Measurements from ENCODE around the gene LRIT1. TPM values are rescaled to one million over a fixed set of nuclear protein-coding genes. Genes with fewer than 3 reads are reported as not detected.

Gene LRIT1
- polyA plus RNA-seq, 2 of the 4 experiments (the other 2 are of a cell fraction), result not detected

DNA sequence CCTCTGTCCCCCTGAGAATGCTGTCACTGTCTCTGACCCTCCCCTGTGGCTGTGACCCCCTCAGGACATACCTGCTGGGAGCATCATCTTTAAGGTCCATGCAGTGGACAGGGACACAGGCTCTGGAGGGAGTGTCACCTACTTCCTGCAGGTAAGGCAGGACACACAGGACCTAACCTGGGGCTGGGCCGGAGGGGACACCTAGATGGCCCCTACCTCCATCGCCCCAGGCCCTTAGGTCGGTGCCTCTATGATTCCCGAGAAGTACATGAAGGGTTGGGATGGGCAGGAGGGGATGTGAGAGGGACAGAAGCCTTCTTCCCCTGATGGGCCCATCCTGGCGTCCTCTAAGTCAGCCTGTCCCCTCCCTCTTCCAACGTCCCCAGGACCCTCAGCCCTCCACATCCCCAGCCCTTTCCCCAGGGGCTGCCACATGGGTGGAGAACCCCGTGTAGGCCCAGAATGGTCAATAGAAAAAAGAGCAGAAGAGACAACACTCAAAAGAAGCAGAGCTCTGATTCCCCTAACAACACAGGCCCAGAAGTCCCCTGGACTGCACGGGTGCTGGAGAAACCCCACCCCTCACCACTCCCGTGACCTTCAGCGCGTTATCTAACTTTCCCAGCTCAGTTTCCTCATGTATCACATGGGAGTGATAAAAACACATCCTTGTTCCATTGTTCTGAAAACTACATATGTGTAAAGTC, 40.7 kb downstream of the LRIT1 start (continued):
- TF ChIP-seq POLR2AphosphoS2 (conservative IDR thresholded peaks at IDR 0.05; ENCODE audit: low read length), result no peak

- DNase-seq (ENCODE audit: low read depth in 1 of 2, low spot score in 1 of 2) (no peak), ATAC-seq (no peak), FAIRE-seq (no peak)
- H3K4me2 ChIP-seq, result no peak overlapping the region
- H3K9me3 ChIP-seq, result no peaks in the 10 kb centered on the region
- H3K4me3 ChIP-seq, result no peak overlapping the region
- H3K27ac ChIP-seq, result no peak overlapping the region
- CTCF ChIA-PET, result interaction anchor here (0.8 kb wide), 1 partner anchor 17 kb away, joined by 3 read pairs; no protein-coding TSS in a partner anchor
- 51% methylated on average over 7 of the region's 7 CpGs for WGBS (ENCODE audit: missing lambda C conversion rate)
- H3K4me1 ChIP-seq, result peaks cover 4% of the 10 kb centered on the region; the same call in 1 of the 3 replicates
- no peak for TF ChIP-seq JUNB (IDR thresholded peaks at IDR 0.05)
- TF ChIP-seq, protein P1, sequence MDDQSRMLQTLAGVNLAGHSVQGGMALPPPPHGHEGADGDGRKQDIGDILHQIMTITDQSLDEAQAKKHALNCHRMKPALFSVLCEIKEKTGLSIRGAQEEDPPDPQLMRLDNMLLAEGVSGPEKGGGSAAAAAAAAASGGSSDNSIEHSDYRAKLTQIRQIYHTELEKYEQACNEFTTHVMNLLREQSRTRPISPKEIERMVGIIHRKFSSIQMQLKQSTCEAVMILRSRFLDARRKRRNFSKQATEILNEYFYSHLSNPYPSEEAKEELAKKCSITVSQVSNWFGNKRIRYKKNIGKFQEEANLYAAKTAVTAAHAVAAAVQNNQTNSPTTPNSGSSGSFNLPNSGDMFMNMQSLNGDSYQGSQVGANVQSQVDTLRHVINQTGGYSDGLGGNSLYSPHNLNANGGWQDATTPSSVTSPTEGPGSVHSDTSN (IDR thresholded peaks at IDR 0.05), result no peak
- no peak for TF ChIP-seq EHMT2 (IDR thresholded peaks at IDR 0.05; ENCODE audit: low read depth)
- no peak for TF ChIP-seq NR3C1 (IDR thresholded peaks at IDR 0.05)
- TF ChIP-seq ZFP36 (IDR thresholded peaks at IDR 0.05; ENCODE audit: borderline replicate concordance, partially characterized antibody), result no peak
- no peak for TF ChIP-seq JUN (IDR thresholded peaks at IDR 0.05)
- no peak for TF ChIP-seq RFX5 (IDR thresholded peaks at IDR 0.05)
- TF ChIP-seq CEBPB (IDR thresholded peaks at IDR 0.05), result no peak
- TF ChIP-seq, protein P2, sequence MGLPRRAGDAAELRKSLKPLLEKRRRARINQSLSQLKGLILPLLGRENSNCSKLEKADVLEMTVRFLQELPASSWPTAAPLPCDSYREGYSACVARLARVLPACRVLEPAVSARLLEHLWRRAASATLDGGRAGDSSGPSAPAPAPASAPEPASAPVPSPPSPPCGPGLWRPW (IDR thresholded peaks at IDR 0.05), result no peak
- no peak for TF ChIP-seq HOXB5 (CRISPR knock-in tag; IDR thresholded peaks at IDR 0.05)
- TF ChIP-seq RCOR1 (IDR thresholded peaks at IDR 0.05; ENCODE audit: low read depth, low read length), result no peak
- TF ChIP-seq BHLHE40 (IDR thresholded peaks at IDR 0.05; ENCODE audit: low read depth, low read length), result no peak
- TF ChIP-seq MAZ (IDR thresholded peaks at IDR 0.05; ENCODE audit: borderline replicate concordance, low read depth, low read length), result no peak
- no peak for TF ChIP-seq GATA3 (IDR thresholded peaks at IDR 0.05; ENCODE audit: borderline replicate concordance)
- no peak for TF ChIP-seq RARB (CRISPR knock-in tag; IDR thresholded peaks at IDR 0.05)
- TF ChIP-seq, protein P3, sequence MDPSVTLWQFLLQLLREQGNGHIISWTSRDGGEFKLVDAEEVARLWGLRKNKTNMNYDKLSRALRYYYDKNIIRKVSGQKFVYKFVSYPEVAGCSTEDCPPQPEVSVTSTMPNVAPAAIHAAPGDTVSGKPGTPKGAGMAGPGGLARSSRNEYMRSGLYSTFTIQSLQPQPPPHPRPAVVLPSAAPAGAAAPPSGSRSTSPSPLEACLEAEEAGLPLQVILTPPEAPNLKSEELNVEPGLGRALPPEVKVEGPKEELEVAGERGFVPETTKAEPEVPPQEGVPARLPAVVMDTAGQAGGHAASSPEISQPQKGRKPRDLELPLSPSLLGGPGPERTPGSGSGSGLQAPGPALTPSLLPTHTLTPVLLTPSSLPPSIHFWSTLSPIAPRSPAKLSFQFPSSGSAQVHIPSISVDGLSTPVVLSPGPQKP (IDR thresholded peaks at IDR 0.05; ENCODE audit: low read depth, low read length), result no peak
- TF ChIP-seq, protein P4, sequence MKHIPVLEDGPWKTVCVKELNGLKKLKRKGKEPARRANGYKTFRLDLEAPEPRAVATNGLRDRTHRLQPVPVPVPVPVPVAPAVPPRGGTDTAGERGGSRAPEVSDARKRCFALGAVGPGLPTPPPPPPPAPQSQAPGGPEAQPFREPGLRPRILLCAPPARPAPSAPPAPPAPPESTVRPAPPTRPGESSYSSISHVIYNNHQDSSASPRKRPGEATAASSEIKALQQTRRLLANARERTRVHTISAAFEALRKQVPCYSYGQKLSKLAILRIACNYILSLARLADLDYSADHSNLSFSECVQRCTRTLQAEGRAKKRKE (CRISPR knock-in tag; IDR thresholded peaks at IDR 0.05; ENCODE audit: low read depth), result no peak
- no peak for TF ChIP-seq KDM1A (IDR thresholded peaks at IDR 0.05; ENCODE audit: low read depth)
- no peak for TF ChIP-seq RNF2 (IDR thresholded peaks at IDR 0.05; ENCODE audit: borderline replicate concordance, low read depth)
- TF ChIP-seq EP300 (IDR thresholded peaks at IDR 0.05), result no peak
- POLR2A ChIA-PET, result no interaction called here
These were observed 43.0 kb downstream of the LRIT1 start for GRCh38 chr10:84198206-84198915.

GRCh38 chr10:84197643-84198042, 43.7 kb downstream of the LRIT1 start:
- no peaks in the 10 kb centered on the region for H3K9me3 ChIP-seq
- peaks cover 4% of the 10 kb centered on the region; the same call in 1 of the 3 replicates for H3K4me1 ChIP-seq
- ChIA-PET POLR2A (no interaction called here), CTCF (interaction anchor here (0.8 kb wide), 1 partner anchor 18 kb away, joined by 3 read pairs; no protein-coding TSS in a partner anchor)
- no peak overlapping the region for H3K4me3 ChIP-seq
- no peak overlapping the region for H3K4me2 ChIP-seq
- WGBS (ENCODE audit: missing lambda C conversion rate), result 7% methylated on average over 2 of the region's 5 CpGs
- DNase-seq (ENCODE audit: low read depth in 1 of 2, low spot score in 1 of 2) (no peak), FAIRE-seq (no peak), ATAC-seq (no peak)
- no peak for TF ChIP-seq JUN (IDR thresholded peaks at IDR 0.05)
- no peak for TF ChIP-seq NPAS2 (CRISPR knock-in tag; IDR thresholded peaks at IDR 0.05; ENCODE audit: borderline replicate concordance)
- TF ChIP-seq HOXB13 (CRISPR knock-in tag; IDR thresholded peaks at IDR 0.05; ENCODE audit: low read depth), result no peak
- TF ChIP-seq CBX2 (IDR thresholded peaks at IDR 0.05; ENCODE audit: borderline replicate concordance, low read depth), result no peak
- TF ChIP-seq FOSL2 (IDR thresholded peaks at IDR 0.05), result no peak
- no peak for TF ChIP-seq FOSL2 (CRISPR knock-in tag; IDR thresholded peaks at IDR 0.05)
- no peak for TF ChIP-seq USF2 (IDR thresholded peaks at IDR 0.05)
- no peak overlapping the region for H3K27ac ChIP-seq

Data from A549 (cell line).